ENCODE data around the gene TMC8.

DNA sequence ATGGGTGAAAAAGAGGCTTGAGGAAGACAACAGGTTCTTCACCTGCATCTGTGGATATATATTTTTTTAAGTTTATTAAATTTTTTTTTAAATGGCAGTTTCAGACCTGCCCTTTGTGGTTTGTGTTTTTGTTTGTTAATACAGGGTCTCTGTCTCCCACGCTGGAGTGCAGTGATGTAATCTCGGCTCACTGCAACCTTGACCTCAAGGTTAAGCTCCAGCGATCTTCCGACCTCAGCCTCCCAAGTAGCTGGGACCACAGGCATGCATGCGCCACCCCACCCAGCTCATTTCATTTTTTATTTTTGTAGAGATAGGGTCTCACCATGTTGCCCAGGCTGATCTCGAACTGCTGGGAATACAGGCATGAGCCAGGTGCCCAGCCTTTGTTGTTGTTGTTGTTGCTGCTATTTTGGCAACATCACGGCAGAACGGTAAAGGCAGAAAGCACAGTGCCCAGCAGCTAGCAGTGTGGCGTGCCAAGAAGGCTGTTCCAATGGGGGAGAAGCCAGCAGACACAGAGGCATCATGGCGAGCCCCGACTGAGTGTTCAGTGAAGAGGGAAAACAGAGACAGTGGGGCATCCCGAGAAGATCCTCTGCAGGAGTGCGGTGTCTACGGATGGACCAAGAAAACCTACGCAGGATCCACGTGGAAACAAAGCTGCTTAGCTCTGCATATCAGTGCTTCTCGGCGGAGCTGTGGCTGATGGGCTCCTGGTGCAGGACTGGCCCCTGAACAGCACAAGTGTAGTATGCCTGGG is 21.7 kb upstream of the TMC8 start:
- TF ChIP-seq CTCF (IDR thresholded peaks at IDR 0.05) (no peak), POLR2A (IDR thresholded peaks at IDR 0.05) (no peak)
